SK-N-SH (cell line): ENCODE results near the gene TRIOBP. TPM values are rescaled to one million over a fixed set of nuclear protein-coding genes. Genes with fewer than 3 reads are reported as not detected.

Experiments
- CTCF ChIA-PET: fragments of 300-600, 350-600 bp; formaldehyde crosslinking; extraction: SDS; loops from one replicate; lab custom pipeline; 2021; lab: Yijun Ruan, JAX
- POLR2A ChIA-PET: fragments of 350-600 bp; sonication (Branson Sonifier 250); formaldehyde crosslinking; extraction: SDS; loops from one replicate; lab custom pipeline; 2020; ENCODE audit warnings: antibody characterized with exemption, inconsistent platforms; lab: Yijun Ruan, JAX
- DNase-seq: peaks from one replicate; pipeline ENCODE4 v3.0.0; 2012
- H2AFZ ChIP-seq: fragments of 200-600 bp; sonication (generic); 2 replicates; pipeline ENCODE4 v1.8.1; 2016; ENCODE audit warnings: antibody characterized with exemption, mild to moderate bottlenecking, low read depth
- H3F3A ChIP-seq: fragments of 200-600 bp; sonication (generic); replicated peaks from 2 replicates; pipeline ENCODE3; 2016; ENCODE audit warnings: antibody characterized with exemption, mild to moderate bottlenecking; ENCODE audit not compliant: insufficient read depth
- H3K27ac ChIP-seq, 2 experiments: fragments of 200-500 bp in 1 of 2; fragments of 200-600 bp in 1 of 2; sonication (Bioruptor generic) in 1 of 2; sonication (generic), shearing (Covaris generic) in 1 of 2; 2 replicates each; pipeline versions ENCODE4 v1.5.1 to v1.6.1; 2014 to 2016; ENCODE audit warnings: low read depth in 2 of 2, inconsistent platforms in 1 of 2, low read length in 1 of 2, mild to moderate bottlenecking in 1 of 2, mixed read lengths in 1 of 2
- H3K27me3 ChIP-seq: fragments of 200-600 bp; sonication (generic), shearing (Covaris generic); 2 replicates; pipeline ENCODE4 v1.6.1; 2016; ENCODE audit warnings: mixed run types; ENCODE audit not compliant: insufficient read depth
- H3K36me3 ChIP-seq, 2 experiments: fragments of 200-500 bp in 1 of 2; fragments of 200-600 bp in 1 of 2; sonication (Bioruptor generic) in 1 of 2; sonication (generic) in 1 of 2; replicated peaks in 1 of 2; 2 replicates each; pipeline versions ENCODE3 to v1.5.1; 2014 to 2016; ENCODE audit warnings: low read length in 1 of 2, mild to moderate bottlenecking in 1 of 2; ENCODE audit not compliant: insufficient read depth in 2 of 2, control insufficient read depth in 1 of 2
- H3K4me1 ChIP-seq, 2 experiments: fragments of 200-500 bp in 1 of 2; fragments of 200-600 bp in 1 of 2; sonication (Bioruptor generic) in 1 of 2; sonication (generic), shearing (Covaris generic) in 1 of 2; 2 replicates each; pipeline versions ENCODE4 v1.5.1 to v1.6.1; 2014 to 2016; ENCODE audit warnings: low read depth in 1 of 2, low read length in 1 of 2, mixed run types in 1 of 2; ENCODE audit not compliant: insufficient read depth in 2 of 2, control insufficient read depth in 1 of 2
- H3K4me2 ChIP-seq: fragments of 200-600 bp; sonication (generic), shearing (Covaris generic); 2 replicates; pipeline ENCODE4 v1.6.1; 2017; ENCODE audit warnings: mixed run types
- H3K4me3 ChIP-seq, 2 experiments: fragments of 200-500 bp in 1 of 2; fragments of 200-600 bp in 1 of 2; sonication (Bioruptor generic) in 1 of 2; sonication (generic), shearing (Covaris generic) in 1 of 2; 2 replicates each; pipeline versions ENCODE4 v1.5.1 to v1.8.1; 2014 to 2016; ENCODE audit warnings: low read depth in 2 of 2, inconsistent platforms in 1 of 2, low read length in 1 of 2, mild to moderate bottlenecking in 1 of 2, mixed read lengths in 1 of 2, moderate library complexity in 1 of 2
- H3K79me2 ChIP-seq: fragments of 200-600 bp; sonication (generic); 2 replicates; pipeline ENCODE4 v1.8.1; 2017; ENCODE audit warnings: mild to moderate bottlenecking; ENCODE audit not compliant: insufficient read depth
- H3K9ac ChIP-seq: fragments of 200-600 bp; sonication (generic); 2 replicates; pipeline ENCODE4 v1.6.1; 2017; ENCODE audit warnings: mixed run types
- H3K9me2 ChIP-seq: fragments of 200-600 bp; sonication (generic); 2 replicates; pipeline ENCODE4 v1.6.1; 2017; ENCODE audit warnings: mixed run types
- H3K9me3 ChIP-seq: fragments of 200-600 bp; sonication (generic); 2 replicates; pipeline ENCODE4 v1.6.1; 2017; ENCODE audit warnings: mixed run types, mild to moderate bottlenecking, moderate library complexity
- H4K20me1 ChIP-seq: fragments of 200-600 bp; sonication (generic); 2 replicates; pipeline ENCODE4 v1.6.1; 2017; ENCODE audit warnings: mild to moderate bottlenecking, mixed run types; ENCODE audit not compliant: insufficient read depth
- ELF1 ChIP-seq: IDR thresholded peaks from 2 replicates; pipeline ENCODE4 v1.4.0; 2012
- FOSL2 ChIP-seq: IDR thresholded peaks from 2 replicates; pipeline ENCODE4 v1.4.0; 2012; ENCODE audit warnings: low read depth, mild to moderate bottlenecking, moderate library complexity, borderline replicate concordance
- FOXJ3 ChIP-seq: sonication (generic); formaldehyde crosslinking; IDR thresholded peaks from 2 replicates; pipeline ENCODE4 v1.5.1; 2020; ENCODE audit warnings: mild to moderate bottlenecking, missing genetic modification reagents
- FOXM1 ChIP-seq: IDR thresholded peaks from 2 replicates; pipeline ENCODE4 v1.4.0; 2012; ENCODE audit warnings: low read depth, mild to moderate bottlenecking
- IRF3 ChIP-seq: fragments of 150-350 bp; IDR thresholded peaks from 2 replicates; pipeline ENCODE4 v1.6.1; 2016; ENCODE audit warnings: mild to moderate bottlenecking, low read depth, low read length
- JUND ChIP-seq: IDR thresholded peaks from 2 replicates; pipeline ENCODE4 v1.4.0; 2012
- MAX ChIP-seq: IDR thresholded peaks from 2 replicates; pipeline ENCODE4 v1.4.0; 2012; ENCODE audit warnings: low read depth
- NFIC ChIP-seq: IDR thresholded peaks from 2 replicates; pipeline ENCODE4 v1.4.0; 2012; ENCODE audit warnings: borderline replicate concordance
- NRF1 ChIP-seq: IDR thresholded peaks from 2 replicates; pipeline ENCODE4 v1.6.1; 2012; ENCODE audit warnings: low read depth, mild to moderate bottlenecking, low read length
- RAD21 ChIP-seq: IDR thresholded peaks from 2 replicates; pipeline ENCODE4 v1.6.1; 2012; ENCODE audit warnings: mild to moderate bottlenecking, low read length
- RFX5 ChIP-seq: IDR thresholded peaks from 2 replicates; pipeline ENCODE4 v1.6.1; 2012; ENCODE audit warnings: mild to moderate bottlenecking, improper control_type of control experiment, low read length
- SIN3A ChIP-seq: IDR thresholded peaks from 2 replicates; pipeline ENCODE4 v1.6.1; 2012; ENCODE audit warnings: low read depth, mild to moderate bottlenecking, low read length, moderate library complexity, borderline replicate concordance
- TCF12 ChIP-seq: IDR thresholded peaks from 2 replicates; pipeline ENCODE4 v1.4.0; 2012
- USF2 ChIP-seq: fragments of 150-350 bp; IDR thresholded peaks from 2 replicates; pipeline ENCODE4 v1.6.1; 2017; ENCODE audit warnings: antibody characterized with exemption, low read length, low read depth, borderline replicate concordance
- YY1 ChIP-seq: IDR thresholded peaks from 2 replicates; pipeline ENCODE4 v1.4.0; 2012; ENCODE audit warnings: low read depth, mild to moderate bottlenecking
- ZBTB33 ChIP-seq: IDR thresholded peaks from 2 replicates; pipeline ENCODE4 v1.4.0; 2012; ENCODE audit warnings: low read depth, borderline replicate concordance
- WGBS: methylation state at CpG from one replicate; pipeline ENCODE4 v1.1.6; 2017; ENCODE audit warnings: low lambda C conversion rate; 5-methylcytosine and 5-hydroxymethylcytosine counted together
- polyA plus RNA-seq, 3 experiments: library from polyadenylated mRNA; depleted of rRNA; stranded (reverse); fragments of >200 nt; gene quantifications; 2 replicates each; pipeline ENCODE4 v1.2.3, GENCODE V29; 2012

Gene TRIOBP
- polyA plus RNA-seq, 1 of the 3 experiments (the other 2 are of a cell fraction) = 43.6 TPM

GRCh38 chr22:37776639-37777005 is 79.8 kb downstream of the TRIOBP start:
- H4K20me1 ChIP-seq = no peaks in the 10 kb centered on the region
- 90% methylated on average over 10 of the region's 10 CpGs for WGBS
- H3K79me2 ChIP-seq = no peaks in the 10 kb centered on the region
- no peak overlapping the region for H3K27ac ChIP-seq
- H2AFZ ChIP-seq = no peak overlapping the region
- no peaks in the 10 kb centered on the region for H3K9me3 ChIP-seq
- H3K4me3 ChIP-seq = no peak overlapping the region
- ChIA-PET CTCF (interaction anchor here (1.0 kb wide), 1 partner anchor 133 kb away, joined by 3 read pairs; no protein-coding TSS in a partner anchor), POLR2A (no interaction called here)
- no peak for DNase-seq
- H3K9ac ChIP-seq = no peak overlapping the region
- H3K4me1 ChIP-seq = no peaks in the 10 kb centered on the region; a peak in 1 of 4 replicates
- no peak overlapping the region for H3K4me2 ChIP-seq
- H3F3A ChIP-seq = peaks cover 9% of the 10 kb centered on the region
- peaks cover 0 to 12% of the 10 kb centered on the region in 2 experiments for H3K36me3 ChIP-seq
- TF ChIP-seq RAD21 (no peak), NRF1 (no peak), FOSL2 (no peak), USF2 (no peak), JUND (no peak), ELF1 (no peak), SIN3A (no peak), YY1 (no peak), RFX5 (no peak), FOXJ3 (CRISPR knock-in tag) (no peak), IRF3 (no peak), FOXM1 (no peak), ZBTB33 (no peak), NFIC (no peak), MAX (no peak), TCF12 (no peak)
- H3K27me3 ChIP-seq = no peaks in the 10 kb centered on the region
- no peaks in the 10 kb centered on the region for H3K9me2 ChIP-seq
